AG04450 (cell line): ENCODE data around the gene PLK2. TPM values are rescaled to one million over a fixed set of nuclear protein-coding genes. Genes with fewer than 3 reads are reported as not detected.
A peak's percentile ranks its signal among the peaks of the same experiment; 100 is the strongest.

ENCODE experiments used
- CTCF ChIA-PET: fragments of 300-600, 350-600 bp; formaldehyde crosslinking; extraction: SDS; loops from one replicate; lab custom pipeline; 2022; ENCODE audit warnings: antibody characterized with exemption, inconsistent platforms; lab: Charles Lee
- POLR2A ChIA-PET: fragments of 350-600 bp; formaldehyde crosslinking; extraction: SDS; loops from one replicate; lab custom pipeline; 2021; ENCODE audit warnings: antibody characterized with exemption, inconsistent platforms; lab: Yijun Ruan, JAX
- DNase-seq: peaks from one replicate; pipeline ENCODE4 v3.0.0-alpha.2; 2011; ENCODE audit warnings: low read depth, low spot score
- H3K27ac ChIP-seq: one replicate; pipeline ENCODE4 v1.5.1; 2012; ENCODE audit warnings: low read depth, low read length, control low read depth
- H3K27me3 ChIP-seq: one replicate; pipeline ENCODE4 v1.6.0; 2012; ENCODE audit warnings: low read length; ENCODE audit not compliant: control insufficient read depth, insufficient read depth
- H3K4me3 ChIP-seq: 2 replicates; pipeline ENCODE4 v1.5.1; 2011; ENCODE audit warnings: mild to moderate bottlenecking, low read depth, low read length, control low read depth
- H3K9me3 ChIP-seq: 2 replicates; pipeline ENCODE4 v1.5.1; 2012; ENCODE audit warnings: low read length; ENCODE audit not compliant: control insufficient read depth, insufficient read depth
- CTCF ChIP-seq: IDR thresholded peaks from 2 replicates; pipeline ENCODE4 v1.5.1; 2011; ENCODE audit warnings: low read depth, low read length, control low read depth, inconsistent platforms
- polyA plus RNA-seq: library from polyadenylated mRNA; depleted of rRNA; stranded (reverse); fragments of >200 nt; gene quantifications from 2 replicates; pipeline ENCODE4 v1.2.3, GENCODE V29; 2011

Gene PLK2
- polyA plus RNA-seq, 1 experiment = 229 TPM

GRCh38 chr5:58411372-58411771 lies 48.5 kb downstream of the PLK2 start:
- Histone ChIP-seq H3K27ac (no peak overlapping the region), H3K9me3 (no peaks in the 10 kb centered on the region), H3K4me3 (no peak overlapping the region), H3K27me3 (no peaks in the 10 kb centered on the region)
- no peak for DNase-seq
- ChIA-PET CTCF (no interaction called here), POLR2A (no interaction called here)
- TF ChIP-seq CTCF = no peak

GRCh38 chr5:58410441-58410840 lies 49.4 kb downstream of the PLK2 start:
- Histone ChIP-seq H3K9me3 (no peaks in the 10 kb centered on the region), H3K27me3 (no peaks in the 10 kb centered on the region), H3K4me3 (no peak overlapping the region), H3K27ac (no peak overlapping the region)
- DNase-seq = peak; percentile 72
- ChIA-PET POLR2A (interaction anchor here (0.6 to 1.0 kb wide), 2 partner anchors 50 to 328 kb away, joined by 3 read pairs; partner anchors contain the start of gene PLK2), CTCF (no interaction called here)
- TF ChIP-seq CTCF = no peak

GRCh38 chr5:58407042-58407719 lies 52.7 kb downstream of the PLK2 start:
- Histone ChIP-seq H3K4me3 (no peak overlapping the region), H3K27ac (peak overlapping the region; percentile 65), H3K27me3 (no peaks in the 10 kb centered on the region), H3K9me3 (no peaks in the 10 kb centered on the region)
- peak; percentile 55 for DNase-seq
- no peak for TF ChIP-seq CTCF
- POLR2A ChIA-PET = no interaction called here
- CTCF ChIA-PET = interaction anchor here (1.0 to 1.1 kb wide), 2 partner anchors 628 kb away, joined by 3 to 5 read pairs; no protein-coding TSS in a partner anchor

GRCh38 chr5:58406394-58406793 lies 53.5 kb downstream of the PLK2 start:
- ChIA-PET POLR2A (no interaction called here), CTCF (interaction anchor here (1.0 kb wide), 1 partner anchor 627 kb away, joined by 3 read pairs; no protein-coding TSS in a partner anchor)
- TF ChIP-seq CTCF = no peak
- Histone ChIP-seq H3K9me3 (no peaks in the 10 kb centered on the region), H3K27me3 (no peaks in the 10 kb centered on the region), H3K4me3 (no peak overlapping the region), H3K27ac (no peak overlapping the region)
- no peak for DNase-seq

GRCh38 chr5:58405175-58405574 lies 54.7 kb downstream of the PLK2 start:
- CTCF ChIA-PET = no interaction called here
- Histone ChIP-seq H3K4me3 (no peak overlapping the region), H3K27ac (no peak overlapping the region), H3K9me3 (no peaks in the 10 kb centered on the region), H3K27me3 (no peaks in the 10 kb centered on the region)
- no peak for DNase-seq
- TF ChIP-seq CTCF = no peak
- POLR2A ChIA-PET = no interaction called here
